Loucy (cell line): ENCODE data around the gene ZNF226.
"Not testable (repeated sequence)": the region's sequence is repeated elsewhere in the genome, so short reads cannot be mapped to it uniquely, and the experiment has no call there.

ENCODE experiments used
- EZH2phosphoT487 ChIP-seq: fragments of 200-600 bp; IDR thresholded peaks from 2 replicates; pipeline ENCODE4 v1.6.1; 2018; ENCODE audit warnings: antibody characterized with exemption, mild to moderate bottlenecking, moderate library complexity, borderline replicate concordance
- TF ChIP-seq, protein P1 (sequence below): fragments of 200-600 bp; sonication (generic); conservative IDR thresholded peaks from 2 replicates; pipeline ENCODE4 v1.5.1; 2014; ENCODE audit warnings: mild to moderate bottlenecking, antibody characterized with exemption, low read length

DNA sequence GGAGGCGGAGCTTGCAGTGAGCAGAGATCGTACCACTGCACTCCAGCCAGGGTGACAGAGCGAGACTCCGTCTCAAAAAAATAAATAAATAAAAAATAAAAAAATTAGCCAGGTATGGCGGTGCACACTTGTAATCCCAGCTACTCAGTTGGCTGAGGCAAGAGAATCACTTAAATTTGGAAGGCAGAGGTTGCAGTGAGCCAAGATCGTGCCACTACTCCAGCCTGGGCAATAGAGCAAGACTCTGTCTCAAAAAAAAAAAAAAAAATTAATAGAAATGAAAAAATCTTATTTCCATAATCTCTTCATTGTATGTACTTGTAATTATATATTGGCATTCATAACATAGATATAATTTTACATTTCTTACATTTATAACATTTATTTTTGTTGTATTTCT lies 5.8 kb downstream of the ZNF226 start:
- TF ChIP-seq, protein P1, sequence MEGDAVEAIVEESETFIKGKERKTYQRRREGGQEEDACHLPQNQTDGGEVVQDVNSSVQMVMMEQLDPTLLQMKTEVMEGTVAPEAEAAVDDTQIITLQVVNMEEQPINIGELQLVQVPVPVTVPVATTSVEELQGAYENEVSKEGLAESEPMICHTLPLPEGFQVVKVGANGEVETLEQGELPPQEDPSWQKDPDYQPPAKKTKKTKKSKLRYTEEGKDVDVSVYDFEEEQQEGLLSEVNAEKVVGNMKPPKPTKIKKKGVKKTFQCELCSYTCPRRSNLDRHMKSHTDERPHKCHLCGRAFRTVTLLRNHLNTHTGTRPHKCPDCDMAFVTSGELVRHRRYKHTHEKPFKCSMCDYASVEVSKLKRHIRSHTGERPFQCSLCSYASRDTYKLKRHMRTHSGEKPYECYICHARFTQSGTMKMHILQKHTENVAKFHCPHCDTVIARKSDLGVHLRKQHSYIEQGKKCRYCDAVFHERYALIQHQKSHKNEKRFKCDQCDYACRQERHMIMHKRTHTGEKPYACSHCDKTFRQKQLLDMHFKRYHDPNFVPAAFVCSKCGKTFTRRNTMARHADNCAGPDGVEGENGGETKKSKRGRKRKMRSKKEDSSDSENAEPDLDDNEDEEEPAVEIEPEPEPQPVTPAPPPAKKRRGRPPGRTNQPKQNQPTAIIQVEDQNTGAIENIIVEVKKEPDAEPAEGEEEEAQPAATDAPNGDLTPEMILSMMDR = not testable (repeated sequence)
- TF ChIP-seq EZH2phosphoT487 = not testable (repeated sequence)
